HepG2 (cell line): ENCODE results near the gene ERBB4. TPM values are rescaled to one million over a fixed set of nuclear protein-coding genes. Genes with fewer than 3 reads are reported as not detected.

Experiments
- ATAC-seq: fragments of 200-7000 bp; cut with Tn5 transposase; 3 replicates; pipeline ENCODE4 v1.9.1; 2020; ENCODE audit warnings: mild to moderate bottlenecking, moderate library complexity
- BruUV-seq: library from RNA; stranded (reverse); fragments of 400-500 nt; replicated peaks from 2 replicates; lab custom pipeline; 2021; lab: Mats Ljungman, UMichigan
- CTCF ChIA-PET: fragments of 300-600 bp; formaldehyde crosslinking; extraction: SDS; loops from one replicate; lab custom pipeline; 2021; ENCODE audit warnings: low total read pairs, inconsistent platforms, low intra/inter-chr PET ratio; lab: Yijun Ruan, JAX
- POLR2A ChIA-PET: fragments of 350-600 bp; sonication (Branson Sonifier 250); formaldehyde crosslinking; loops from one replicate; lab custom pipeline; 2020; ENCODE audit warnings: antibody characterized with exemption, inconsistent platforms; lab: Yijun Ruan, JAX
- DNase-seq: peaks from one replicate; pipeline ENCODE4 v3.0.0-alpha.2; 2015; ENCODE audit warnings: low spot score
- FAIRE-seq: peaks from 3 replicates; lab custom pipeline; 2011; peaks lifted over from hg19 to GRCh38; lab: Jason Lieb, UNC
- H2AFZ ChIP-seq: one replicate; pipeline ENCODE4 v1.6.1; 2011; ENCODE audit warnings: low read length, inconsistent platforms
- H3K27ac ChIP-seq: fragments of 300-600 bp; 3 replicates; pipeline ENCODE4 v1.8.0; 2011; ENCODE audit warnings: mixed run types, mild to moderate bottlenecking, mixed read lengths, low read length, inconsistent platforms; ENCODE audit not compliant: insufficient read depth; ENCODE audit errors: extremely low read length
- H3K27me3 ChIP-seq, 2 experiments: fragments of 200-600 bp in 1 of 2; 2 replicates in 1 of 2; 3 replicates in 1 of 2; pipeline versions ENCODE4 v1.6.0 to v1.8.0; 2011; ENCODE audit warnings: low read length in 2 of 2, mild to moderate bottlenecking in 2 of 2, moderate library complexity in 2 of 2, inconsistent platforms in 1 of 2; ENCODE audit not compliant: insufficient read depth in 2 of 2, control insufficient read depth in 1 of 2
- H3K36me3 ChIP-seq, 2 experiments: fragments of 200-600 bp in 1 of 2; replicated peaks in 1 of 2; 2 replicates in 1 of 2; 3 replicates in 1 of 2; pipeline versions ENCODE4 v1.5.1 to v1.8.0; 2011; ENCODE audit warnings: low read length in 2 of 2, inconsistent platforms in 1 of 2; ENCODE audit not compliant: insufficient read depth in 2 of 2, control insufficient read depth in 1 of 2
- H3K4me1 ChIP-seq: 2 replicates; pipeline ENCODE4 v1.5.1; 2012; ENCODE audit warnings: low read length, inconsistent platforms; ENCODE audit not compliant: insufficient read depth
- H3K4me2 ChIP-seq: 2 replicates; pipeline ENCODE4 v1.6.0; 2011; ENCODE audit warnings: low read depth, low read length, inconsistent platforms
- H3K4me3 ChIP-seq, 3 experiments: fragments of 200-600 bp in 1 of 3; sonication (generic), shearing (Covaris generic) in 1 of 3; replicated peaks in 1 of 3; 2 replicates each; pipeline ENCODE4 v1.5.1; 2011 to 2016; ENCODE audit warnings: low read length in 3 of 3, inconsistent platforms in 2 of 3, low read depth in 2 of 3, mild to moderate bottlenecking in 2 of 3, control low read depth in 1 of 3, mixed read lengths in 1 of 3; ENCODE audit not compliant: insufficient read depth in 1 of 3
- H3K79me2 ChIP-seq: one replicate; pipeline ENCODE4 v1.6.1; 2011; ENCODE audit warnings: low read length, inconsistent platforms; ENCODE audit not compliant: insufficient read depth
- H3K9ac ChIP-seq: 2 replicates; pipeline ENCODE4 v1.6.0; 2011; ENCODE audit warnings: mild to moderate bottlenecking, low read depth, low read length, inconsistent platforms; ENCODE audit not compliant: insufficient read depth
- H3K9me3 ChIP-seq: 2 replicates; pipeline ENCODE4 v1.5.1; 2012; ENCODE audit warnings: mild to moderate bottlenecking, low read length
- H4K20me1 ChIP-seq: 2 replicates; pipeline ENCODE4 v1.6.0; 2011; ENCODE audit warnings: inconsistent platforms, mild to moderate bottlenecking, low read length, moderate library complexity; ENCODE audit not compliant: insufficient read depth
- ASH2L ChIP-seq: fragments of 300-600, 200-600 bp; sonication (generic); IDR thresholded peaks from 2 replicates; pipeline ENCODE4 v1.7.0; 2017; ENCODE audit warnings: low read depth, mild to moderate bottlenecking, moderate library complexity, mixed read lengths, low read length; ENCODE audit not compliant: insufficient read length
- ZBTB38 ChIP-seq: sonication (generic); formaldehyde crosslinking; IDR thresholded peaks from 2 replicates; pipeline ENCODE4 v1.5.1; 2020; ENCODE audit warnings: mild to moderate bottlenecking, missing genetic modification reagents
- ZNF556 ChIP-seq: sonication (generic); formaldehyde crosslinking; IDR thresholded peaks from 2 replicates; pipeline ENCODE4 v1.4.0; 2020; ENCODE audit warnings: mild to moderate bottlenecking, missing genetic modification reagents, borderline replicate concordance
- ZNF609 ChIP-seq: sonication (generic); formaldehyde crosslinking; IDR thresholded peaks from 2 replicates; pipeline ENCODE4 v1.4.0; 2020; ENCODE audit warnings: mild to moderate bottlenecking, missing genetic modification reagents, borderline replicate concordance
- ZNF761 ChIP-seq: sonication (generic); formaldehyde crosslinking; conservative IDR thresholded peaks from 2 replicates; pipeline ENCODE4 v1.4.0; 2020; ENCODE audit warnings: mild to moderate bottlenecking, missing genetic modification reagents
- ZNF782 ChIP-seq: sonication (generic); formaldehyde crosslinking; IDR thresholded peaks from 2 replicates; pipeline ENCODE4 v1.4.0; 2020; ENCODE audit warnings: missing genetic modification reagents, mild to moderate bottlenecking, borderline replicate concordance
- ZNF839 ChIP-seq: sonication (generic); formaldehyde crosslinking; IDR thresholded peaks from 2 replicates; pipeline ENCODE4 v1.4.0; 2020; ENCODE audit warnings: missing genetic modification reagents, mild to moderate bottlenecking, borderline replicate concordance
- WGBS: methylation state at CpG from one replicate; pipeline ENCODE4 v1.1.6; 2017; ENCODE audit warnings: low lambda C conversion rate; 5-methylcytosine and 5-hydroxymethylcytosine counted together
- in situ Hi-C: cut with HindIII; loops from 2 replicates; pipeline ENCODE4 v1.10.0; 2017; ENCODE audit warnings: low pct_unique_long_range_greater_than_20kb; ENCODE audit not compliant: extremely low pct_ligation_motif_present
- intact Hi-C: fragments of 100-400 bp; cut with micrococcal nuclease; formaldehyde crosslinking; loops from one replicate; pipeline ENCODE4 v1.10.0; 2022; ENCODE audit not compliant: unreplicated experiment
- polyA plus RNA-seq, 8 experiments: library from polyadenylated mRNA; depleted of rRNA in 3 of 8; stranded (reverse) in 7 of 8; unstranded in 1 of 8; fragments of >200 nt; fragmentation: Illumina TruSeq in 4 of 8; extraction: Trizol in 4 of 8; gene quantifications; 2 replicates each; pipeline versions ENCODE4 v1.2.1 to v1.2.3, GENCODE V29; 2011 to 2016; ENCODE audit warnings: low read depth in 4 of 8, missing spikeins in 1 of 8, mixed read lengths in 1 of 8; ENCODE audit not compliant: insufficient read depth in 1 of 8
- total RNA-seq, 5 experiments: library from RNA; depleted of rRNA; stranded (reverse); fragments of >200 nt; fragmentation: Illumina TruSeq; extraction: Trizol; gene quantifications; 2 replicates each; pipeline ENCODE4 v1.2.3, GENCODE V29; 2016; ENCODE audit warnings: low read depth in 1 of 5
- TF ChIP-seq, protein P1 (sequence below), 2 experiments: sonication (generic) in 1 of 2; formaldehyde crosslinking in 1 of 2; IDR thresholded peaks; 2 replicates each; pipeline versions ENCODE4 v1.5.1 to v1.6.1; 2011 to 2020; ENCODE audit warnings: borderline replicate concordance in 1 of 2, low read depth in 1 of 2, low read length in 1 of 2, mild to moderate bottlenecking in 1 of 2, missing genetic modification reagents in 1 of 2, moderate library complexity in 1 of 2
- TF ChIP-seq, protein P2 (sequence below): sonication (generic); formaldehyde crosslinking; IDR thresholded peaks from 2 replicates; pipeline ENCODE4 v1.8.1; 2023; ENCODE audit warnings: mild to moderate bottlenecking, missing genetic modification reagents

ERBB4 gene
- total and polyA plus RNA-seq, 2 of the 13 experiments (the other 11 are each of a cell fraction or from before 2014, with no cell fraction given), result not detected

DNA sequence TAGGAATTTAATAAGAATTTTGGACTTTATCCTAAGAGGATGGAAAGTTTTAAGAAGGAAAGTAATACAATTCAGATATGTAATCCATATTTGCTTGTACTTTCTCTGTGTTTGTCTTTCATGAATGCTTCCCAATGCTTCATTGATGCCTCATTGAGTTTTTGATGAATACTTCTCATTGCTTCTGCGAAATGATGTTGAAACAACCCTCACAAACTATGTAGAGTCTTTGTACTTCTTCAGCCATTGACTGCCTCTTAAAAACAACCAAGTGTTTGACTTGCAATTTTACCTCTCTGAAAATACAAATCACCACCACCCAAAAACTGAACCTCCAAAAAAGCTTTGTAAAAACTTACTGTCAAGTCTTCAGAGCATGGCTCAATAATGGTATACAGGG, 424.1 kb downstream of the ERBB4 start (continued):
- no peak for TF ChIP-seq ZNF556 (CRISPR knock-in tag)
- no peak for TF ChIP-seq ZNF609
- TF ChIP-seq ZNF839 (CRISPR knock-in tag), result no peak
- TF ChIP-seq ASH2L, result no peak
- no peak for TF ChIP-seq ZBTB38 (CRISPR knock-in tag)
- TF ChIP-seq ZNF782, result no peak

DNA sequence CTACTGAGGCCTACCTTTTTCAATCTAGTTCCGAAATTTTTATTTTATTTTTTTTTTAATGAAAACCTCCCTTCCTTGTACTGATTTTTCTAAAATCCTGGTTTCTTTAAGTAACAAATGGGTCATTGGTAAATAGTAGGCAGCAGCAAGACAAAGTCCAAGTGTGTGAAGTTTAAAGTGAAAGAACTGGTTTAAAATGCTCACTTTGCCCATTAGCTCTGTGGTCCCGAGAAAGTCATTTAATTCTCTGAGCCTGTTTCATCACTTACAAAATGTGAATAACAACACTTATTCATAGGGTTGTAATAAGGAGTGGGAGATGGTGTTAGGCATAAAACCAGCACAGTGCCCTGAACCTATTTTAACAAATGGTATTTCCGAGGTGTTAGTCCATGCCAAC, 426.2 kb downstream of the ERBB4 start:
- no peak for ATAC-seq
- H2AFZ ChIP-seq, result no peak overlapping the region
- no peaks in the 10 kb centered on the region for H3K79me2 ChIP-seq
- TF ChIP-seq ZNF761 (CRISPR knock-in tag) (no peak), ZNF609 (no peak)
- TF ChIP-seq, protein P1, sequence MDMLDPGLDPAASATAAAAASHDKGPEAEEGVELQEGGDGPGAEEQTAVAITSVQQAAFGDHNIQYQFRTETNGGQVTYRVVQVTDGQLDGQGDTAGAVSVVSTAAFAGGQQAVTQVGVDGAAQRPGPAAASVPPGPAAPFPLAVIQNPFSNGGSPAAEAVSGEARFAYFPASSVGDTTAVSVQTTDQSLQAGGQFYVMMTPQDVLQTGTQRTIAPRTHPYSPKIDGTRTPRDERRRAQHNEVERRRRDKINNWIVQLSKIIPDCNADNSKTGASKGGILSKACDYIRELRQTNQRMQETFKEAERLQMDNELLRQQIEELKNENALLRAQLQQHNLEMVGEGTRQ (IDR thresholded peaks at IDR 0.05; ENCODE audit: low read depth, low read length), result no peak
- TF ChIP-seq, protein P1 (CRISPR knock-in tag; IDR thresholded peaks at IDR 0.05; ENCODE audit: borderline replicate concordance), result no peak
- TF ChIP-seq, protein P2, sequence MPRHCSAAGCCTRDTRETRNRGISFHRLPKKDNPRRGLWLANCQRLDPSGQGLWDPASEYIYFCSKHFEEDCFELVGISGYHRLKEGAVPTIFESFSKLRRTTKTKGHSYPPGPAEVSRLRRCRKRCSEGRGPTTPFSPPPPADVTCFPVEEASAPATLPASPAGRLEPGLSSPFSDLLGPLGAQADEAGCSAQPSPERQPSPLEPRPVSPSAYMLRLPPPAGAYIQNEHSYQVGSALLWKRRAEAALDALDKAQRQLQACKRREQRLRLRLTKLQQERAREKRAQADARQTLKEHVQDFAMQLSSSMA (CRISPR knock-in tag), result no peak
- WGBS, result 2% methylated on average over 3 of the region's 3 CpGs
- H3K27ac ChIP-seq, result no peak overlapping the region
- H4K20me1 ChIP-seq, result no peaks in the 10 kb centered on the region; the same call in 1 of the 2 replicates
- no peak overlapping the region for H3K4me3 ChIP-seq
- ChIA-PET CTCF (no interaction called here), POLR2A (no interaction called here)
- H3K4me1 ChIP-seq, result no peaks in the 10 kb centered on the region
- no peak for DNase-seq
- no peak overlapping the region for H3K9ac ChIP-seq
- no TSS peak for BruUV-seq
- no peak overlapping the region for H3K4me2 ChIP-seq
- no peaks in the 10 kb centered on the region; the same call in 1 of the 2 replicates for H3K9me3 ChIP-seq
- no peaks in the 10 kb centered on the region for H3K36me3 ChIP-seq
- intact Hi-C loops, result no loop called here
- no peak for FAIRE-seq
- in situ Hi-C loops, result no loop called here
- H3K27me3 ChIP-seq, result no peaks in the 10 kb centered on the region
